Measurements from ENCODE around the gene HNF1B. TPM values are rescaled to one million over a fixed set of nuclear protein-coding genes. Genes with fewer than 3 reads are reported as not detected.
"Not testable (repeated sequence)": the region's sequence is repeated elsewhere in the genome, so short reads cannot be mapped to it uniquely, and the experiment has no call there.

The HNF1B gene
- total and polyA plus RNA-seq, 12 donors, result 0.03 to 0.11 (median 0.08) TPM; not detected in 9

DNA sequence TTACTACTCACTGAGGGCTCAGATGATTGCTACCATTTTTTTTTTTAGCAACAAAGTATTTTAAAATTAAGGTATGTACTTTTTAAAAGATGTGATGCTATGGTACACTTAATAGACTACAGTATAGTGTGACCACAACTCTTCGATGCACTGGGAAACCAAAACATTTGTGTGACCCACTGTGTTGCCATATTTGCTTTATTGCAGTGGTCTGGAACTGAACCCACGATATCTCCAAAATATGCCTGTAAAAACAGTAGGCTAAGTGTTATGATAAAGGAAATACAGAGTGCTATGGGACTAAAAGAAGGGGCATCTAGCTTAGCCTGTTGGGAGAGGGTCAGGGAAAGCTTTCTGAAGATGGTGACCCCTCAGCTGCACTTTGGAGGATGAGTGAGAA, 41.6 kb upstream of the HNF1B start:
- DNase-seq, result no peak
- no peak overlapping the region for H3K4me3 ChIP-seq
- intact Hi-C loops (cut with DNase I), result no loop called here

DNA sequence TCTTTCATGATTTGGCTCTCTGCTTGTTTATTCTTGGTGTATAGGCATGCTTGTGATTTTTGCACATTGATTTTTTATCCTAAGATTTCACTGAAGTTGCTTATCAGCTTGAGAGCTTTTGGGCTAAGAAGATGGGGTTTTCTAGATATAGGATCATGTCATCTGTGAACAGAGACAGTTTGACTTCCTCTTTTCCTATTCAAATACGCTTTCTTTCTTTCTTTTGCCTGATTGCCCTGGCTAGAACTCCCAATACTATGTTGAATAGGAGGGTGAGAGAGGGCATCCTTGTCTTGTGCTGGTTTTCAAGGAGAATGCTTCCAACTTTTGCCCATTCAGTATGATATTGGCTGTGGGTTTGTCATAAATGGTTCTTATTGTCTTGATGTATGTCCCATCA, 37.6 kb upstream of the HNF1B start:
- H3K27ac ChIP-seq; H3K4me3 ChIP-seq; H3K36me3 ChIP-seq (replicated peaks in 1 of 2); DNase-seq; H3K4me1 ChIP-seq (replicated peaks in 1 of 2); H3K9me3 ChIP-seq (replicated peaks in 1 of 3); H3K27me3 ChIP-seq; intact Hi-C loops (cut with DNase I): not testable (repeated sequence)
- WGBS, 4 donors, result 63 to 80% (median 79%) methylated on average over 1 of the region's 1 CpG

More for the DNA sequence above, 41.6 kb upstream of the HNF1B start:
- H3K27me3 ChIP-seq, result peaks cover 3% of the 10 kb centered on the region
- TF ChIP-seq POLR2A (IDR thresholded peaks at IDR 0.05), result no peak
- TF ChIP-seq, protein P1, sequence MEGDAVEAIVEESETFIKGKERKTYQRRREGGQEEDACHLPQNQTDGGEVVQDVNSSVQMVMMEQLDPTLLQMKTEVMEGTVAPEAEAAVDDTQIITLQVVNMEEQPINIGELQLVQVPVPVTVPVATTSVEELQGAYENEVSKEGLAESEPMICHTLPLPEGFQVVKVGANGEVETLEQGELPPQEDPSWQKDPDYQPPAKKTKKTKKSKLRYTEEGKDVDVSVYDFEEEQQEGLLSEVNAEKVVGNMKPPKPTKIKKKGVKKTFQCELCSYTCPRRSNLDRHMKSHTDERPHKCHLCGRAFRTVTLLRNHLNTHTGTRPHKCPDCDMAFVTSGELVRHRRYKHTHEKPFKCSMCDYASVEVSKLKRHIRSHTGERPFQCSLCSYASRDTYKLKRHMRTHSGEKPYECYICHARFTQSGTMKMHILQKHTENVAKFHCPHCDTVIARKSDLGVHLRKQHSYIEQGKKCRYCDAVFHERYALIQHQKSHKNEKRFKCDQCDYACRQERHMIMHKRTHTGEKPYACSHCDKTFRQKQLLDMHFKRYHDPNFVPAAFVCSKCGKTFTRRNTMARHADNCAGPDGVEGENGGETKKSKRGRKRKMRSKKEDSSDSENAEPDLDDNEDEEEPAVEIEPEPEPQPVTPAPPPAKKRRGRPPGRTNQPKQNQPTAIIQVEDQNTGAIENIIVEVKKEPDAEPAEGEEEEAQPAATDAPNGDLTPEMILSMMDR (IDR thresholded peaks at IDR 0.05), result no peak
- no peaks in the 10 kb centered on the region for H3K4me1 ChIP-seq (replicated peaks in 1 of 2)
- no peaks in the 10 kb centered on the region for H3K36me3 ChIP-seq (replicated peaks in 1 of 2)
- H3K9me3 ChIP-seq (replicated peaks in 1 of 3), result no peaks in the 10 kb centered on the region
- no peak overlapping the region for H3K27ac ChIP-seq
- WGBS, 4 donors, result 76 to 94% (median 80%) methylated on average over 2 of the region's 2 CpGs

DNA sequence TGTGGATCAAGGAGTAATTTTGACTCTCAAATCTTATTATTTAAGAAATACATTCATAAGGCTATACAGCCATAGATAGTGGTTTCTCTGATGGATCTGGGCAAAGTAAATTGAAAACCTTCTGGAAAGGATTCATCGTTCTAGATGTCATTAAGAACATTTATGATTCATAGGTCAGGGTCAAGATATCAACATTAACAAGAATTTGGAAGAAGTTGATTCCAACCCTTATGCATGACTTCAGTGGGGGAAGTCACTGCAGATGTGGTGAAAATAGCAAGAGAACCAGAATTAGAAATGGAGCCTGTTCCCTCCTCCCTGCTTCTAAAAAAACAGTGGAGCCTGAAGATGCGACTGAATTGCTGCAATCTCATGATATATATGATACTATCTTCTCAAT, 36.6 kb upstream of the HNF1B start:
- DNase-seq, result no peak
- Histone ChIP-seq H3K4me3 (no peak overlapping the region), H3K9me3 (replicated peaks in 1 of 3) (no peaks in the 10 kb centered on the region), H3K27ac (no peak overlapping the region), H3K4me1 (replicated peaks in 1 of 2) (no peaks in the 10 kb centered on the region), H3K36me3 (replicated peaks in 1 of 2) (no peaks in the 10 kb centered on the region), H3K27me3 (peaks cover 3% of the 10 kb centered on the region)
- TF ChIP-seq, protein P1 (IDR thresholded peaks at IDR 0.05), result no peak
- TF ChIP-seq POLR2A (IDR thresholded peaks at IDR 0.05), result no peak
- intact Hi-C loops (cut with DNase I), result no loop called here
- 45 to 64% (median 58%) methylated on average over 2 of the region's 2 CpGs for WGBS, 4 donors

DNA sequence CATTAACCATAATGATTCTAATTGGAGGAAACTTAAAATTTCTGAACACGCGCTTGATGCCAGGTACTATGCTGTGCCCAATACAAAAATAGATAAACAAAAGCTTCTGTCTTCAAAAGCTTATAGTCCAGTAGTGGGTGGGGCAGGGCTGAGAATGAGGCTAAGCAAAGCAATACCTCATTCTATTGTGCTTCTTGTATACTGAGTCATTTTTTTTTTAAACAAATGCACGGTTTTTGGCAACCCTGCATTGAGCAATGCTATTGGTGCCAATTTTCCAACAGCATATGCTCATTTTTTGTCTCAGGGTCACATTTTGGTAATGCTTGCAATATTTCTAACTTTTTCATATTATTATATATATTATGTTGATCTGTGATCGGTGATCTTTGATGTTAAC, 34.7 kb upstream of the HNF1B start:
- Histone ChIP-seq H3K27ac (no peak overlapping the region), H3K4me1 (replicated peaks in 1 of 2) (no peaks in the 10 kb centered on the region), H3K4me3 (no peak overlapping the region), H3K27me3 (no peaks in the 10 kb centered on the region), H3K9me3 (replicated peaks in 1 of 3) (no peaks in the 10 kb centered on the region), H3K36me3 (replicated peaks in 1 of 2) (no peaks in the 10 kb centered on the region)
- intact Hi-C loops (cut with DNase I), result no loop called here
- 75 to 82% (median 79%) methylated on average over 4 of the region's 4 CpGs for WGBS, 4 donors
- TF ChIP-seq POLR2A (IDR thresholded peaks at IDR 0.05), result no peak
- TF ChIP-seq, protein P1 (IDR thresholded peaks at IDR 0.05), result no peak
- no peak for DNase-seq

DNA sequence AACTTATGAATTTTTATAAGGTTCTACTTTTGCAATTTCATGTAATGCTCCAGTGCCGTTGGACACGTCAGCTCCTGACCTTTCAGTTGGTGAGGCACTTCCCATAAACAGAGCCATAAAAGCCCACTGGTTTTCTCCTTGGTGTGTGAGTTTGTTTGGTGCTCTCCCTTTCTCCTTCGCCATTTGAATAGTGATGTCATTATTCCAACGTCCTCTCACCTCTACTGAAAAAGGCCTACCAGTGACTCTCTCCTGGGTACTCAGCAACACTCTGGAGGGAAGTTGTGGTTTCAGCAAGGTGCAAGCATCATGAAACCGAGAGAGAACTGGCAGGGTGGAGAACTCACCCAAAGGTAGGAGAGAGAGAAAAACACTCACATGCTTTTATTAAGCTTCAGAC, 29.6 kb upstream of the HNF1B start:
- 58 to 70% (median 67%) methylated on average over 5 of the region's 5 CpGs for WGBS, 4 donors
- TF ChIP-seq, protein P1 (IDR thresholded peaks at IDR 0.05), result no peak
- TF ChIP-seq POLR2A (IDR thresholded peaks at IDR 0.05), result no peak
- DNase-seq, result no peak
- no peaks in the 10 kb centered on the region for H3K36me3 ChIP-seq (replicated peaks in 1 of 2)
- intact Hi-C loops (cut with DNase I), result no loop called here
- no peaks in the 10 kb centered on the region for H3K27me3 ChIP-seq
- H3K4me3 ChIP-seq, result no peak overlapping the region
- no peaks in the 10 kb centered on the region for H3K9me3 ChIP-seq (replicated peaks in 1 of 3)
- H3K27ac ChIP-seq, result no peak overlapping the region
- no peaks in the 10 kb centered on the region for H3K4me1 ChIP-seq (replicated peaks in 1 of 2)
